Osteocyte (in vitro differentiated cells): Measurements from ENCODE around the gene ZNF443. TPM values are rescaled to one million over a fixed set of nuclear protein-coding genes. Genes with fewer than 3 reads are reported as not detected.
"Not testable (repeated sequence)": the region's sequence is repeated elsewhere in the genome, so short reads cannot be mapped to it uniquely, and the experiment has no call there.

ENCODE experiments used
- DNase-seq: peaks from one replicate; pipeline ENCODE4 v3.0.0; 2021; ENCODE audit warnings: mixed read lengths; ENCODE audit not compliant: unreplicated experiment; ENCODE audit errors: extremely low spot score
- H3K27ac Mint-ChIP-seq: one replicate; pipeline ENCODE4 v1.8.0; 2021; ENCODE audit warnings: mild to moderate bottlenecking, mixed read lengths; ENCODE audit not compliant: unreplicated experiment
- H3K27me3 Mint-ChIP-seq: one replicate; pipeline ENCODE4 v1.8.0; 2021; ENCODE audit warnings: mixed read lengths; ENCODE audit not compliant: unreplicated experiment
- H3K36me3 Mint-ChIP-seq: one replicate; pipeline ENCODE4 v1.8.0; 2021; ENCODE audit warnings: mixed read lengths; ENCODE audit not compliant: unreplicated experiment
- H3K4me1 Mint-ChIP-seq: one replicate; pipeline ENCODE4 v1.8.0; 2021; ENCODE audit warnings: mixed read lengths; ENCODE audit not compliant: unreplicated experiment
- H3K4me3 Mint-ChIP-seq: one replicate; pipeline ENCODE4 v1.8.0; 2021; ENCODE audit warnings: mild to moderate bottlenecking, moderate library complexity, mixed read lengths; ENCODE audit not compliant: unreplicated experiment
- H3K9me3 Mint-ChIP-seq: one replicate; pipeline ENCODE4 v1.8.0; 2021; ENCODE audit warnings: mixed read lengths; ENCODE audit not compliant: unreplicated experiment
- CTCF ChIP-seq: fragments of 200-600 bp; sonication (generic); IDR thresholded peaks from 2 replicates; pipeline ENCODE4 v1.5.0; 2021; ENCODE audit warnings: antibody characterized with exemption, mild to moderate bottlenecking, moderate library complexity
- long read RNA-seq: library from polyadenylated mRNA; unstranded; transcript quantifications from one replicate; pipeline ENCODE4 v2.0.0, GENCODE V29; 2021
- total RNA-seq: library from RNA; stranded (reverse); gene quantifications from 2 replicates; pipeline ENCODE4 v1.2.1, GENCODE V29; 2021

The ZNF443 gene
- 1.7 and 2.2 TPM in 2 replicates for total RNA-seq
- long read RNA-seq, transcript ZNF443-201 (4 exons, 2,663 nt): major isoform, 16 of 20 reads
- long read RNA-seq, partial matches to known transcripts: 2 of 20 reads
- long read RNA-seq, other reads (novel, unspliced or antisense): 2 of 20 reads

GRCh38 chr19:12440541-12441316 is at the start of gene ZNF443:
Gene ZNF443, minus strand, starts transcription at chr19:12441021. Its CDS starts 107 bp downstream, at chr19:12440914.
- H3K4me1 Mint-ChIP-seq: peaks cover 6% of the 10 kb centered on the region
- DNase-seq: peak; percentile 99
- no peaks in the 10 kb centered on the region for H3K27me3 Mint-ChIP-seq
- peaks cover 19% of the 10 kb centered on the region for H3K9me3 Mint-ChIP-seq
- H3K27ac Mint-ChIP-seq: peak within 1 kb of the TSS; percentile 95
- peak within 1 kb of the TSS; percentile 100 for H3K4me3 Mint-ChIP-seq
- TF ChIP-seq CTCF: peak; percentile 15
- H3K36me3 Mint-ChIP-seq: peaks cover 2% of the 10 kb centered on the region

DNA sequence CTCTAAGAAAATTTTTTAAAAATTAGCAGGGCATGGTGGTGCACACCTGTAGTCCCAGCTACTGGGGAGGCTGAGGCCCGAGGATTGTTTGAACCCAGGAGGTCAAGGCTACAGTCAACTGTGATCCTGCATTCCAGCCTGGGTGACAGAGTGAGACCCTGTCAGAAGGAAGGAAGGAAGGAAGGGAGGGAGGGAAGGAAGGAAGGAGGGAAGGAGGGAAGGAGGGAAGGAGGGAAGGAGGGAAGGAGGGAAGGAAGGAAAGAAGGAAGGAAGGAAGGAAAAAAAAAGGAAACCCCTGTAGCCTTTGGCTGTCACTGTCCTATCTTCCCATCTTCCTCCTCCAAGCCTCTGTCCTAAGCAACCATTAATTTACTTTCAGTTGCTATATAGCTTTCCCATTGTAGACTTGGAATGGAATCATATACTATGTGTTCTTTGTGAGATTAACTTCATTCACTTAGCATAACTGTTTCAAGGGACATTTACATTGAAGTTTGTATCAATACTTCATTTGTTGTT is 45.5 kb upstream of the ZNF443 start:
- not testable (repeated sequence) for H3K36me3 Mint-ChIP-seq, H3K27me3 Mint-ChIP-seq, H3K27ac Mint-ChIP-seq, H3K9me3 Mint-ChIP-seq, H3K4me3 Mint-ChIP-seq, DNase-seq
- H3K4me1 Mint-ChIP-seq: peaks cover 25% of the 10 kb centered on the region

GRCh38 chr19:12485571-12485970 is 44.8 kb upstream of the ZNF443 start:
- peaks cover 26% of the 10 kb centered on the region for H3K4me1 Mint-ChIP-seq
- no peaks in the 10 kb centered on the region for H3K36me3 Mint-ChIP-seq
- DNase-seq: no peak
- no peak for TF ChIP-seq CTCF
- H3K27ac Mint-ChIP-seq: peak overlapping the region; percentile 97
- no peaks in the 10 kb centered on the region for H3K9me3 Mint-ChIP-seq
- H3K4me3 Mint-ChIP-seq: peak overlapping the region; percentile 92
- H3K27me3 Mint-ChIP-seq: no peaks in the 10 kb centered on the region

GRCh38 chr19:12485052-12485416 is 44.2 kb upstream of the ZNF443 start:
- DNase-seq: no peak

DNA sequence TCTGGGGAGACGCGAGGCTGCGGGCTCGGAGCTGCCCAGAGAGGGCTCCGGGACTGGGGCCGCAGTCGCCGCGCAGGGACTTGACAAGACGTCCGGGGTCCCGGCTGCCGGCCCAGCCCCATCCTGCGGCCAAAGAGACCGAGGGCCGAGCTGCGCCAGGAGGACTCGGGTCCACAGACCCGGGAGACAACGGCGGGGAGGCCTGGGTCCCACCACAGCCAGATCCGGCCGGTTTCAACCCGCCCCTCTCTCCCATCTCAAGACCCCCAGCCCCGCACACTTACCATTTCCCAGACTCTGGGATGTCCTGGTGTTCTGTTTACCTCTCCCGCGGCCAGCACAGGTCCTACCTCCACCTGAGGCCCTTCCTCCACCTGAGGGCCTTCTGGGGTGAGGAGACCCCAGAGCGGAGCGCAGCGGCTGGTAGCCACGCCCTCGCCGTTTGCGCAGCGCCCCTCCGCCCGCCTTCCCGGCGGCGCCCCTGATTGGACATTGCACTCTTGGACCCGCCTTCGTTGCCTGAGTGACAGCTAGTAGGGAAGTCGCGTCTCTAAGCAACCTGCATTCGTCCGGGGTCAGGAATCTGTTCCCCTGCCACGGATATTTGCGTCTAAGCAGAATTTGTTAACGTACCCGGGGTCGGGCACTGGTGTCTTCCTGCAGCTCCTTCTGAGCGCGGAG is 43.7 kb upstream of the ZNF443 start, which contains the start of gene ZNF709:
ZNF709 (minus strand) TSS at position 446 of the 681 bp plus-strand sequence; CDS start at position 287, 159 bp downstream.
- TF ChIP-seq CTCF: no peak

More at GRCh38 chr19:12485052-12485416, 44.2 kb upstream of the ZNF443 start:
- Mint-ChIP-seq H3K36me3 (no peaks in the 10 kb centered on the region), H3K4me3 (peak overlapping the region; percentile 92), H3K9me3 (no peaks in the 10 kb centered on the region), H3K4me1 (peaks cover 26% of the 10 kb centered on the region), H3K27ac (peak overlapping the region; percentile 97), H3K27me3 (no peaks in the 10 kb centered on the region)
- no peak for TF ChIP-seq CTCF

More for the DNA sequence above, 43.7 kb upstream of the ZNF443 start, which contains the start of gene ZNF709:
- peak; percentile 96 for DNase-seq
- H3K4me3 Mint-ChIP-seq: peak within 1 kb of the TSS; percentile 92
- no peaks in the 10 kb centered on the region for H3K36me3 Mint-ChIP-seq
- H3K27ac Mint-ChIP-seq: peak within 1 kb of the TSS; percentile 97
- H3K9me3 Mint-ChIP-seq: no peaks in the 10 kb centered on the region
- no peaks in the 10 kb centered on the region for H3K27me3 Mint-ChIP-seq
- H3K4me1 Mint-ChIP-seq: peaks cover 26% of the 10 kb centered on the region
